A549 (cell line): ENCODE results near the gene XKR8.

Experiments used
- FOSL2 ChIP-seq, 2 experiments: fragments of 450-650 bp in 1 of 2; fragments of >200 bp in 1 of 2; sonication (Bioruptor Twin) in 1 of 2; formaldehyde crosslinking; IDR thresholded peaks; 2 replicates each; pipeline versions ENCODE4 v1.5.0 to v1.6.1; 2016 to 2020; ENCODE audit warnings: mild to moderate bottlenecking in 1 of 2, moderate library complexity in 1 of 2
- RAD21 ChIP-seq, 2 experiments: fragments of >200 bp in 1 of 2; sonication (Bioruptor Twin) in 1 of 2; formaldehyde crosslinking in 1 of 2; IDR thresholded peaks in 1 of 2; conservative IDR thresholded peaks in 1 of 2; 2 replicates in 1 of 2; 3 replicates in 1 of 2; pipeline ENCODE4 v1.6.1; 2012 to 2018; ENCODE audit warnings: inconsistent platforms in 1 of 2
- TF ChIP-seq, protein P1 (sequence below): fragments of 200-600 bp; sonication (generic); IDR thresholded peaks from 2 replicates; pipeline ENCODE4 v1.6.1; 2016; ENCODE audit warnings: antibody characterized with exemption, mild to moderate bottlenecking, moderate library complexity
- TF ChIP-seq, protein P2 (sequence below): fragments of 450-650 bp; IDR thresholded peaks from 2 replicates; pipeline ENCODE4 v1.6.1; 2014; ENCODE audit warnings: antibody characterized with exemption
- TF ChIP-seq, protein P3 (sequence below): fragments of >200 bp; sonication (Bioruptor Twin); formaldehyde crosslinking; IDR thresholded peaks from 3 replicates; pipeline ENCODE4 v1.5.1; 2016

DNA sequence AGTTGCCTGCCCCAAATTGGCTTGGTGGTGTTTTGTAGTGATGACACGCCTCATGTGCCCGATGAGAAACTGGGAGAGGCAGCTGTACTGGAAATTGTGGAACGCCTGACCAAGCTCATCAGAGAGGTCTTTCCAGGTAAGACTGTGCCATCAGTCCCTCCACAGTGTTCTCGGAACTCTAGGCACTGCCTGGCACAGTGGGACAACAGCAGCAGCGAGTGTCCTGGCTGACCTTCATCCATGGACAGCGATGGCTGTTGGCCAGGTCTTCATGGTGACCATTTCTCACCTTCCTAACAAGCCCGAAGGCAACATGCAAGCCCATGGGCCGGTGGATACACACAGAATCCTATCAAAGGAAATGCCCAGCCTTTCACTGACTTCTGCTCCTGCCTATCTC is 10.7 kb upstream of the XKR8 start:
- no peak for TF ChIP-seq FOSL2 (IDR thresholded peaks at IDR 0.05)
- TF ChIP-seq FOSL2 (CRISPR knock-in tag; IDR thresholded peaks at IDR 0.05) = no peak
- TF ChIP-seq, protein P1, sequence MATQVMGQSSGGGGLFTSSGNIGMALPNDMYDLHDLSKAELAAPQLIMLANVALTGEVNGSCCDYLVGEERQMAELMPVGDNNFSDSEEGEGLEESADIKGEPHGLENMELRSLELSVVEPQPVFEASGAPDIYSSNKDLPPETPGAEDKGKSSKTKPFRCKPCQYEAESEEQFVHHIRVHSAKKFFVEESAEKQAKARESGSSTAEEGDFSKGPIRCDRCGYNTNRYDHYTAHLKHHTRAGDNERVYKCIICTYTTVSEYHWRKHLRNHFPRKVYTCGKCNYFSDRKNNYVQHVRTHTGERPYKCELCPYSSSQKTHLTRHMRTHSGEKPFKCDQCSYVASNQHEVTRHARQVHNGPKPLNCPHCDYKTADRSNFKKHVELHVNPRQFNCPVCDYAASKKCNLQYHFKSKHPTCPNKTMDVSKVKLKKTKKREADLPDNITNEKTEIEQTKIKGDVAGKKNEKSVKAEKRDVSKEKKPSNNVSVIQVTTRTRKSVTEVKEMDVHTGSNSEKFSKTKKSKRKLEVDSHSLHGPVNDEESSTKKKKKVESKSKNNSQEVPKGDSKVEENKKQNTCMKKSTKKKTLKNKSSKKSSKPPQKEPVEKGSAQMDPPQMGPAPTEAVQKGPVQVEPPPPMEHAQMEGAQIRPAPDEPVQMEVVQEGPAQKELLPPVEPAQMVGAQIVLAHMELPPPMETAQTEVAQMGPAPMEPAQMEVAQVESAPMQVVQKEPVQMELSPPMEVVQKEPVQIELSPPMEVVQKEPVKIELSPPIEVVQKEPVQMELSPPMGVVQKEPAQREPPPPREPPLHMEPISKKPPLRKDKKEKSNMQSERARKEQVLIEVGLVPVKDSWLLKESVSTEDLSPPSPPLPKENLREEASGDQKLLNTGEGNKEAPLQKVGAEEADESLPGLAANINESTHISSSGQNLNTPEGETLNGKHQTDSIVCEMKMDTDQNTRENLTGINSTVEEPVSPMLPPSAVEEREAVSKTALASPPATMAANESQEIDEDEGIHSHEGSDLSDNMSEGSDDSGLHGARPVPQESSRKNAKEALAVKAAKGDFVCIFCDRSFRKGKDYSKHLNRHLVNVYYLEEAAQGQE = no peak
- TF ChIP-seq, protein P2, sequence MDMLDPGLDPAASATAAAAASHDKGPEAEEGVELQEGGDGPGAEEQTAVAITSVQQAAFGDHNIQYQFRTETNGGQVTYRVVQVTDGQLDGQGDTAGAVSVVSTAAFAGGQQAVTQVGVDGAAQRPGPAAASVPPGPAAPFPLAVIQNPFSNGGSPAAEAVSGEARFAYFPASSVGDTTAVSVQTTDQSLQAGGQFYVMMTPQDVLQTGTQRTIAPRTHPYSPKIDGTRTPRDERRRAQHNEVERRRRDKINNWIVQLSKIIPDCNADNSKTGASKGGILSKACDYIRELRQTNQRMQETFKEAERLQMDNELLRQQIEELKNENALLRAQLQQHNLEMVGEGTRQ = no peak
- TF ChIP-seq, protein P3, sequence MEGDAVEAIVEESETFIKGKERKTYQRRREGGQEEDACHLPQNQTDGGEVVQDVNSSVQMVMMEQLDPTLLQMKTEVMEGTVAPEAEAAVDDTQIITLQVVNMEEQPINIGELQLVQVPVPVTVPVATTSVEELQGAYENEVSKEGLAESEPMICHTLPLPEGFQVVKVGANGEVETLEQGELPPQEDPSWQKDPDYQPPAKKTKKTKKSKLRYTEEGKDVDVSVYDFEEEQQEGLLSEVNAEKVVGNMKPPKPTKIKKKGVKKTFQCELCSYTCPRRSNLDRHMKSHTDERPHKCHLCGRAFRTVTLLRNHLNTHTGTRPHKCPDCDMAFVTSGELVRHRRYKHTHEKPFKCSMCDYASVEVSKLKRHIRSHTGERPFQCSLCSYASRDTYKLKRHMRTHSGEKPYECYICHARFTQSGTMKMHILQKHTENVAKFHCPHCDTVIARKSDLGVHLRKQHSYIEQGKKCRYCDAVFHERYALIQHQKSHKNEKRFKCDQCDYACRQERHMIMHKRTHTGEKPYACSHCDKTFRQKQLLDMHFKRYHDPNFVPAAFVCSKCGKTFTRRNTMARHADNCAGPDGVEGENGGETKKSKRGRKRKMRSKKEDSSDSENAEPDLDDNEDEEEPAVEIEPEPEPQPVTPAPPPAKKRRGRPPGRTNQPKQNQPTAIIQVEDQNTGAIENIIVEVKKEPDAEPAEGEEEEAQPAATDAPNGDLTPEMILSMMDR = no peak
- TF ChIP-seq RAD21 (conservative IDR thresholded peaks at IDR 0.05 in 1 of 2, IDR thresholded peaks at IDR 0.05 in 1 of 2) = no peak
